ENCODE results near the gene ADAMTS8.
A peak's percentile ranks its signal among the peaks of the same experiment; 100 is the strongest.

ADAMTS8 gene

GRCh38 chr11:130418756-130419155 is 9.7 kb downstream of the ADAMTS8 start:
- DNase-seq (ENCODE audit: low spot score): peak; percentile 55

DNA sequence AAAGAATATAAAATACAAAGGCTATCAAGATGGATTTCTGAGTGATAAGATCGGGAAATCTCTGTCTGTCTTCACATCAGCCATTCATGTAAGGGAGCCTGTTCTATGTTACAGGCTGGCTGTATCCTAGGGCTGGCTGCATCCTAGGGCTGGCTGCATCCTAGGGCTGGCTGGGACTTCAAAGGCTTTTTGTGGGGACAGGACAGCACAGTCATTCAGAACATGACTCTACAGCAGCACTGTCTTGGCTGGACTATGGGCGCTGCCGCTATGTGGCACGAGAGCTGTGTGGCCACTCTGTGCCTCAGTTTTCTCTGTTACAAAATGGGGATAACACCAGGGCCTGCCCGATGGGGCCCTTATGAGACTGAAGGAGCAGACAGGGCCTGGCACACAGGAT is 10.2 kb downstream of the ADAMTS8 start:
- DNase-seq (ENCODE audit: low spot score): no peak

GRCh38 chr11:130416906-130417305 is 11.5 kb downstream of the ADAMTS8 start:
- no peak for DNase-seq (ENCODE audit: low spot score)

DNA sequence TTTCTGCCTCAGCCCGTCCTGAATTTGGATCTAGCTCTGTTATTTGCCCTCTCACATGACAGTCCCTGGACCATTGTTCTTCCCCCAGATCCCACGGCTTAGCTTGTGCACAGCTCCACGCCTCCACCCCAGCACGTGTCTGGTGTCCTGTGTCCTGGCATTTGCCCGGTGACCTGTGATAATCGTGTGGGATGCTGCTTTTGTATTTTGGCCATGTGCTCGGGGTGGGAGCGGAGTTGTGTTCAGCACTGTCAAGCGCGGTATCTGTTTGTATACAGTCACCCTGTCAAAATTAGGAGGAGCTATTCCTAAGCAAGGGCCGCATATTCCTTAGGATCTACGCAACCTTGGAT is 11.9 kb downstream of the ADAMTS8 start:
- DNase-seq (ENCODE audit: low spot score): no peak

DNA sequence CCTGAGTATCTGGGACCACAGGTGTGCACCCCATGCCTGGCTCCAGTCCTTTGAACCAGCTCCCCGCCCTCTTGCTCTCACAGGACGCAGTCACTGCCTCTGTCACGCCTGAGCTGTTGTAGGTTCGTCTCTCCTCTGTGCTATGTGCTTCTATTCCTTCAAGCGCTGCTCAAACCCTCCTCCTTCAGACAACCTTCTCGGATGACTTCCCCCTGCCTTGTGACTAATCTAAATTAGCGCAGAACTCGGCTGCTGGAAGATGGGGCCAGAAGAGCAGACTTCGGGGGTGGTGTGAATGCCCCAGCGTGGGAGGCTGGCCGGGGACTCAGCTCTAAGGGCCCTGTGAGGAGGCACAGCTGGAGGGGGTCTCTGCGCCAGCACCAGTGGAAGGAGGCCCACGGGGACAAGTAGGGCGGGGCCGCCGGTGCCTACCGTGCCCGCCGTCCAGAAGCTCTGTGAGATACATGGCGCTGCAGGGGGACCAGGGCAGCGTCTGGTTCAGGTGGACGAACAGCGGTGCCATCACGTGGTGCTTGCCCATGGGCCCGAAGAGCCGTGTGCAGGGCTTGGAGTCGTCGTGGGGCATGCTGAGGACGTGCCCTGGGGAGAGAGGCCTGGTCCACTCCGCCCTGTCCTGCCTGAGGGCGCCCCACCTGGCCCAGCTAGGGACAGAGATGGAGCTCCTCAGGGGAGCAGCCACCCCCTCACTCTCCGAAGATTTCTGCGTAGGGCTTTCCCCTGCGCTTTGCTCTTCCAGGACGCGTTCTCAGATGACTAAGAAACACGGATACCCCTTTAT is 12.5 kb downstream of the ADAMTS8 start:
- no peak for DNase-seq (ENCODE audit: low spot score)

GRCh38 chr11:130414107-130415080 is 14.0 kb downstream of the ADAMTS8 start:
- DNase-seq (ENCODE audit: low spot score): no peak

DNA sequence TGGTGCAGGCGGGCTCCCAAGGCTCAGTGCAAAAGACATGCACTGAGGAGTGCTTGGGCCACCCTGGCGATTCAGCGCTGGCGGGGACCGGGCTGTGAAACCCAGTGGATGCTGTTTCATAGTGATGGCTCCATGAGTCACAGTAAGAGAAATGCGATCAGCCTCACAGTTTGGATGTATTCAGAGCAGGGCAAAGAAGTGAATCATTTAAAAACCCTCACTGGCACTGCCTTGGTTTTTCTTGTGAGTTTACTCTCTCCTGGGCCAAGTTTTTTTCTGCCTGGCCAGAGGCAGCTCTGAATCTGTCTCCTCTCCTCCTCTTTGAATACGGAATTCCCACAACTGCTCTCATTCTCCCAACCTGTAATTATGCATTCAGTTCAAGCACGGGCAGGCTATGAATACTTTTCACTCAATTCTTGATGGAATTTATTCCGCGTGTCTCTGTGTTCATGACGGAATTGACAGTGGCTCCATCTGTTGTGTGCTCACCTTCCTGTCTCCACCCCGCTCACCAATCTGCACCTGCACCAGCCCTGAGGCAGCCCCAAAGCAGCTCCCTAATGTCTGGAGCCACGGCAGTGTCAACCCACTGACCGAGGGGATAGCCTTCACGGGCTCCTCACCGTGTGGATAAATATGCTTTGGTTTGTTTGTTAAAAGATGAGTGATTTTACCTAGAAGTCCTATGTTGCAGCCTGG is 14.9 kb downstream of the ADAMTS8 start:
- DNase-seq (ENCODE audit: low spot score): peak; percentile 90

DNA sequence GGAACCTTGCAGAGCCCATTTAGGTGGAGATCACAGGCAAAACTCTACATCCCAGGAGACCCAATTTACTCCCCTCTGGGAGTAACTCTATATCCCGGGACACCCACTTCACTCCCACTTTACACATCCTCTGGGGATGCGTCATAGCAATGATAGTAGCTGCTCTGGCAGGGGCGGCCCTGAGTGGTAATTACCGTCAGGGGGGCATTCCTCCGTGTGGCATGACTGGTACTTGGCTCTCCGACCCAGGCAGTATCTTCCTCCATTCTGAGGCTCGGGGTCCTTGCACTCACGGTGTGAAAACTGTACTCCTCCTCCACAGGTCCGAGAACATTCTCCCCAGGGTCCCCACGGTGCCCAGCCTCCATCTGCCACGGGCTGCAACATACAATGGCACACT is 17.2 kb downstream of the ADAMTS8 start:
- DNase-seq (ENCODE audit: low spot score): no peak

DNA sequence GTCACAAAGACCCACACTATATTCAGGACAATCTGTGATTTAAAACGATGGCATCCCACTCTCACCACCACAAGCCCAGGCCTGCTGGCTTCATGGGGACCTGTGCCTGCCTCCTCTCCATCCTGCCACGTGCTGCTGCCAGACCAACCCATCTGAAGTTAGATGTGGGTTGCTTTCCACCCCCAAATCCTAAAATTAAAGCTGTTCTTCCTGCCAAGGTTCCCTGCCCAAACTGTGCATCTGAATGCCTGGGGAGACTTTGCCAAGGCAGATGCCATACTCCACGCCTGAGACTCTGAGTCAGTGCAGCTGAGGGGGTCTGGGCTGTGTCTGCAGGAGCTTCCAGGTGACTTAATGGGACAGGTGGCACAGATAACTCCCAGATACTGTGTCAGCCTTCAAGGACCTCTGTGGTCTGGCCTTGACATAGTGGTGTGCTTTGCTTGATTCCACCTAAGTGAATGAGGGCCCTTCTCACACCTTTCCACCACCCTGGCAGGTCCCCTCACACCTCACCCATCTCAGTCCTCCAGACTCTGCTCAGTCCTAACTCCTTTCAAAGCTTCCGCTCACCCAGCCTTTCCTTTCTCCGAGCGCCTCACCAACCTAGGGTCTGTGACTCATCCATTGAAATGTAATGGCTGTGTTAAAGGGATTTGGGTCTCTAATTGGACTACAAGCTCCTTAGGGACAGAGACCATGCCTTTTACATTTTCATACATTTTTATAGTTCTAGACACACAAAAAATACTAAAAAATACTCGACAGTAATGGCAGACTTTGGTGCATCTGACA is 18.6 kb downstream of the ADAMTS8 start:
- no peak for DNase-seq (ENCODE audit: low spot score)

- no peak for DNase-seq (ENCODE audit: low spot score)
Measured at GRCh38 chr11:130408901-130409300, 19.5 kb downstream of the ADAMTS8 start.

- DNase-seq (ENCODE audit: low spot score): no peak
Measured at GRCh38 chr11:130408401-130408890, 20.0 kb downstream of the ADAMTS8 start.

DNA sequence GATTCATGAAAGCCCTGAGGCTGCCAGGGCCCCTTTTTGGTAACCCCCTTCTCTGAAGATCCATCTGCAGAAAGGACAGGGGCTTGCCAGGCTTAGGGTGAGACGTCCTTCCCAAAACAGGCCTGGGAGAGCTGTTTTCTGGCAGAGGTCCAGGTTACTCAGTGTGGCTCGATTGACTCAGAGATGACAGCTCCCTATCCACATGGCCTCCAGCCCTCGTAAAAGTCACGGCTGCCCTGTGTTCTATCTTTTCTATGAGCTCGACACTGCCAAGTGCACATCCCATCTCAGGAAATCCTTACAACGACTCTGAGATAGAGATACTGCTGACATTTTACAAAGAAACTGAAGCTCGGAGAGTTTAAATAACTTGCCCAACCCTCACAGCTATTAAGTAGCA is 20.4 kb downstream of the ADAMTS8 start:
- DNase-seq (ENCODE audit: low spot score): peak; percentile 87

DNA sequence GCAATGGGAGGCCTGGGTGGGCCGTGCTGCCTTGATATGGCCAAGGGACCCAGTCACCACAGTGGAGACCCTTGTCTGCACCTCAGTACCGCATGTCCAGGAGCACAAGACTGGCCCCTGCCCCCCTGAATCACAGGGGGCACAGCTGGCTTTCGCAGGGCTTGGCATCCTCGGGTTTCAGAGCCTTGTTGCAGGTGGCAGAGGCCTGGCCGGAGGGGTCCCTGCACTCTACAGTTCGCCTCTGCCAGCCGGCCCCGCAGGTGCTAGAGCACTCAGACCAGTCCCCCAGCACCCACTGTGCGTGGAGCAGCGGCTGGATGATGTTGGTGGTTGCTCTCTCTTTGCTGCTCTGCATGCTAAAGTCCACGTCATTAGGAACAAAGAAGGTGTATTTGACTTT is 23.0 kb downstream of the ADAMTS8 start:
- no peak for DNase-seq (ENCODE audit: low spot score)

DNA sequence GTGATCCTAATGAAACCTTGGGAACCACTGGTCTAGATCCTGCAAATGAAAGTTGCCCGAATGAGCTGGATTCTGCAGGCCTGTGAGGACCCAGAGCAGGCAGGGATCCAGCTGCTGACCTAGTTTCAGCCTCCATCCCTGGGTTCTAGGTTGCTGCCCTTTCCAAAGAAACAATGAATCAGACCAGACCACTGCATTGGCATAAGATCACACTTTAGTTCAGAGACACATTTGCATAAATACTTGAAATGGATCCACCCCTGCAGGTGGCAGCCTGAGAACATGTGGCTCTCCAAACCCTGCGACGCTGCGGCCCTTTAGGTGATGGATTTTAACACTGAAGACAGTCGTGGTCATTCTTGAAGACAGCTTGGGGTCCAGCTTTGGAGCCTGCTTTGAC is 23.7 kb downstream of the ADAMTS8 start:
- no peak for DNase-seq (ENCODE audit: low spot score)

GRCh38 chr11:130403967-130404366 is 24.4 kb downstream of the ADAMTS8 start:
- DNase-seq (ENCODE audit: low spot score): no peak

DNA sequence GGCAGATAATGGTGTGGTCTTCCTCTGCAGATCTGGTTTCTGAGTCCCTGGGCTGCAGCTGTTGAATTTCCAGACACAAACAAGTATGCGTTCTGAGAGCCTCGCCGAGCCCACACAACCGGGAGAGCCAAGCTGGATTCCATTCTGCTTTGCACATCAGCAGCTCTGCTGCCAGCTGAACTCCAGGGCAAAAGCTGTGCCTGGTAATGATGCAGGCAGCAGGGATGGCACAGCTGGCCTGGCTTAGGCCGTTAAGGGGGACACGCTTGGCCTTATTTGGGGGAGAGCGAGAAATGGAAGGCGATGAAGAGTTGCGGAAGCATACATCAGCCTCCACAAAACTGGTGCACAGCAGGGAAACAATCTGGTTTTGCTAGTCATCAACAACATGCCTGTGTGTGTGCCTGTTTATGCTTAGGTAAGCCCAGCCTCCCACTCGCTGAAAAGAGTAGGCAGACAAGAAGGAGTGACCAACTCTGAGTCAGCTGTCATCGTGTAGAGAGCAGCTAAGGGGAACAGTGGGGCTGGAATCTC is 25.1 kb downstream of the ADAMTS8 start:
- DNase-seq (ENCODE audit: low spot score): peak; percentile 89

GRCh38 chr11:130402570-130402969 is 25.8 kb downstream of the ADAMTS8 start:
- no peak for DNase-seq (ENCODE audit: low spot score)

GRCh38 chr11:130400781-130401483 is 27.5 kb downstream of the ADAMTS8 start:
- peak; percentile 84 for DNase-seq (ENCODE audit: low spot score)

DNA sequence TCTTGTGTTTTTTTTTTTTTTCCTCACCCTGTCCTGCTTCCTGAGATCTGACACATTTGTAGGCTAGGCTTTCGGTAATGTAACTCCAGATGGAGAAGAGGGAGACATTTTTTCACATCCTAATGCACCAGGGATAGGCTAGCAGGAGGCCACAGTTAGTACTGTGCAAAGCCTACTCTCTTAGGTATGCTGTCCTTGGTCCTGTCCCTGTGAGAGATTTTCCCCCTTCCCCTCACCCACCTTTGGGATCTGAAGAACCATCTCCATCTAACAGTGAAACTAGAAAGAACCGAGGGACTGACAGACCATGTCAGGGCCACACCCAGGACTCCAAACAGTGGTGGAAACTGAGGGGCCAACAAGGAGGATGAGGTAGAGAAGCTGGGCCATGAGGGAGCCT is 29.2 kb downstream of the ADAMTS8 start:
- no peak for DNase-seq (ENCODE audit: low spot score)

DNA sequence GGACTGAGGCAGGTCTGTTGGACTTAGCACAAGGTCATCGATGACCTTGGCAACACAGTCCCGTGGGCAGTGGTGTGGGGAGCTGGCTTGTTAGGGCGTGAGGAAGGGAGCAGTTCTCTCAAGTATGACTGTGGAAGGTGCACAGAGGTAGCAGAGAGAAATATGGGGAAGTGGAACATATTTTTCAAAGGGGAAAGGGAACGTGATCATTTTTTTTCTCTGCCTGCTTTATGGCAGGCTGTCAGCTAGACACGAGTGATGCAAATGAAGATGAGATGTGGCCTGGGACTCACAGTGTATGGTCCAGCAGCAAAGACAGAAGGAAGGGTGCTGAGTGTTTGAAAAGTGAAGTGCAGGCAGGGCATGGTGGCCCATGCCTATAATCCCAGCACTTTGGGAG is 30.6 kb downstream of the ADAMTS8 start:
- no peak for DNase-seq (ENCODE audit: low spot score)

GRCh38 chr11:130396965-130397364 is 31.4 kb downstream of the ADAMTS8 start:
- DNase-seq (ENCODE audit: low spot score): no peak
